GM23338 (cell line): ENCODE measurements around the gene GPC2.

Experiments used
- EZH2 ChIP-seq: fragments of 200-600 bp; sonication (generic); IDR thresholded peaks from one replicate; pipeline ENCODE4 v1.8.0; 2017; ENCODE audit warnings: antibody characterized with exemption, mild to moderate bottlenecking, low read depth; ENCODE audit not compliant: unreplicated experiment
- EZH2phosphoT487 ChIP-seq: fragments of 200-600 bp; sonication (generic); IDR thresholded peaks from one replicate; pipeline ENCODE4 v1.8.1; 2018; ENCODE audit warnings: antibody characterized with exemption; ENCODE audit not compliant: unreplicated experiment
- NANOG ChIP-seq: IDR thresholded peaks from 2 replicates; pipeline ENCODE4 v1.6.1; 2016; ENCODE audit warnings: antibody characterized with exemption, borderline replicate concordance
- POLR2AphosphoS5 ChIP-seq: IDR thresholded peaks from 2 replicates; pipeline ENCODE4 v1.6.1; 2016; ENCODE audit warnings: antibody characterized with exemption, low read depth
- STAT1 ChIP-seq: IDR thresholded peaks from one replicate; pipeline ENCODE4 v1.6.1; 2016; ENCODE audit warnings: antibody characterized with exemption; ENCODE audit not compliant: unreplicated experiment
- ZNF331 ChIP-seq: fragments of 250-450 bp; sonication (Bioruptor Pico); IDR thresholded peaks from 2 replicates; pipeline ENCODE4 v1.5.0; 2020; ENCODE audit warnings: low read depth, mild to moderate bottlenecking, moderate library complexity
- TF ChIP-seq, protein P1 (sequence below), 2 experiments: fragments of 200-600 bp in 1 of 2; sonication (generic) in 1 of 2; conservative IDR thresholded peaks; 2 replicates each; pipeline versions ENCODE4 v1.5.1 to v1.6.1; 2016 to 2017; ENCODE audit warnings: antibody characterized with exemption in 2 of 2, low read depth in 2 of 2, mild to moderate bottlenecking in 2 of 2, moderate library complexity in 1 of 2
- TF ChIP-seq, protein P2 (sequence below): IDR thresholded peaks from one replicate; pipeline ENCODE4 v1.6.1; 2018; ENCODE audit warnings: antibody characterized with exemption; ENCODE audit not compliant: unreplicated experiment

- no peak for TF ChIP-seq NANOG
- TF ChIP-seq, protein P1, sequence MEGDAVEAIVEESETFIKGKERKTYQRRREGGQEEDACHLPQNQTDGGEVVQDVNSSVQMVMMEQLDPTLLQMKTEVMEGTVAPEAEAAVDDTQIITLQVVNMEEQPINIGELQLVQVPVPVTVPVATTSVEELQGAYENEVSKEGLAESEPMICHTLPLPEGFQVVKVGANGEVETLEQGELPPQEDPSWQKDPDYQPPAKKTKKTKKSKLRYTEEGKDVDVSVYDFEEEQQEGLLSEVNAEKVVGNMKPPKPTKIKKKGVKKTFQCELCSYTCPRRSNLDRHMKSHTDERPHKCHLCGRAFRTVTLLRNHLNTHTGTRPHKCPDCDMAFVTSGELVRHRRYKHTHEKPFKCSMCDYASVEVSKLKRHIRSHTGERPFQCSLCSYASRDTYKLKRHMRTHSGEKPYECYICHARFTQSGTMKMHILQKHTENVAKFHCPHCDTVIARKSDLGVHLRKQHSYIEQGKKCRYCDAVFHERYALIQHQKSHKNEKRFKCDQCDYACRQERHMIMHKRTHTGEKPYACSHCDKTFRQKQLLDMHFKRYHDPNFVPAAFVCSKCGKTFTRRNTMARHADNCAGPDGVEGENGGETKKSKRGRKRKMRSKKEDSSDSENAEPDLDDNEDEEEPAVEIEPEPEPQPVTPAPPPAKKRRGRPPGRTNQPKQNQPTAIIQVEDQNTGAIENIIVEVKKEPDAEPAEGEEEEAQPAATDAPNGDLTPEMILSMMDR (conservative IDR thresholded peaks at IDR 0.05; ENCODE audit: low read depth in 2 of 2): no peak
- no peak for TF ChIP-seq EZH2
- TF ChIP-seq EZH2phosphoT487: no peak
- TF ChIP-seq, protein P2, sequence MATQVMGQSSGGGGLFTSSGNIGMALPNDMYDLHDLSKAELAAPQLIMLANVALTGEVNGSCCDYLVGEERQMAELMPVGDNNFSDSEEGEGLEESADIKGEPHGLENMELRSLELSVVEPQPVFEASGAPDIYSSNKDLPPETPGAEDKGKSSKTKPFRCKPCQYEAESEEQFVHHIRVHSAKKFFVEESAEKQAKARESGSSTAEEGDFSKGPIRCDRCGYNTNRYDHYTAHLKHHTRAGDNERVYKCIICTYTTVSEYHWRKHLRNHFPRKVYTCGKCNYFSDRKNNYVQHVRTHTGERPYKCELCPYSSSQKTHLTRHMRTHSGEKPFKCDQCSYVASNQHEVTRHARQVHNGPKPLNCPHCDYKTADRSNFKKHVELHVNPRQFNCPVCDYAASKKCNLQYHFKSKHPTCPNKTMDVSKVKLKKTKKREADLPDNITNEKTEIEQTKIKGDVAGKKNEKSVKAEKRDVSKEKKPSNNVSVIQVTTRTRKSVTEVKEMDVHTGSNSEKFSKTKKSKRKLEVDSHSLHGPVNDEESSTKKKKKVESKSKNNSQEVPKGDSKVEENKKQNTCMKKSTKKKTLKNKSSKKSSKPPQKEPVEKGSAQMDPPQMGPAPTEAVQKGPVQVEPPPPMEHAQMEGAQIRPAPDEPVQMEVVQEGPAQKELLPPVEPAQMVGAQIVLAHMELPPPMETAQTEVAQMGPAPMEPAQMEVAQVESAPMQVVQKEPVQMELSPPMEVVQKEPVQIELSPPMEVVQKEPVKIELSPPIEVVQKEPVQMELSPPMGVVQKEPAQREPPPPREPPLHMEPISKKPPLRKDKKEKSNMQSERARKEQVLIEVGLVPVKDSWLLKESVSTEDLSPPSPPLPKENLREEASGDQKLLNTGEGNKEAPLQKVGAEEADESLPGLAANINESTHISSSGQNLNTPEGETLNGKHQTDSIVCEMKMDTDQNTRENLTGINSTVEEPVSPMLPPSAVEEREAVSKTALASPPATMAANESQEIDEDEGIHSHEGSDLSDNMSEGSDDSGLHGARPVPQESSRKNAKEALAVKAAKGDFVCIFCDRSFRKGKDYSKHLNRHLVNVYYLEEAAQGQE: no peak
- TF ChIP-seq POLR2AphosphoS5: no peak
- no peak for TF ChIP-seq ZNF331 (CRISPR knock-in tag)
- TF ChIP-seq STAT1: no peak
These were observed 54.6 kb downstream of the GPC2 start for GRCh38 chr7:100122568-100122967.
